PC-9 (cell line): ENCODE data around the gene AKAP7.
"Not testable (repeated sequence)": the region's sequence is repeated elsewhere in the genome, so short reads cannot be mapped to it uniquely, and the experiment has no call there.

Experiments used
- EZH2 ChIP-seq: fragments of 200-600 bp; sonication (generic); IDR thresholded peaks from 2 replicates; pipeline ENCODE4 v1.8.0; 2017; ENCODE audit warnings: antibody characterized with exemption, low read depth
- TF ChIP-seq, protein P1 (sequence below): fragments of 200-600 bp; sonication (generic); conservative IDR thresholded peaks from 2 replicates; pipeline ENCODE4 v1.6.1; 2017; ENCODE audit warnings: mixed run types, antibody characterized with exemption, mild to moderate bottlenecking, moderate library complexity

DNA sequence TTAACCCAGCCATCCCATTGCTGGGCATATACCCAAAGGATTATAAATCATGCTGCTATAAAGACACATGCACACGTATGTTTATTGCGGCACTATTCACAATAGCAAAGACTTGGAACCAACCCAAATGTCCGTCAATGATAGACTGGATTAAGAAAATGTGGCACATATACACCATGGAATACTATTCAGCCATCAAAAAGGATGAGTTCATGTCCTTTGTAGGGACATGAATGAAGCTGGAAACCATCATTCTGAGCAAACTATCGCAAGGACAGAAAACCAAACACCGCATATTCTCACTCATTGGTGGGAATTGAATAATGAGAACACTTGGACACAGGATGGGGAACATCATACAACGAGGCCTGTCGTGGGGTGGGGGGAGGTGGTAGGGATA is 43.3 kb upstream of the AKAP7 start:
- TF ChIP-seq, protein P1, sequence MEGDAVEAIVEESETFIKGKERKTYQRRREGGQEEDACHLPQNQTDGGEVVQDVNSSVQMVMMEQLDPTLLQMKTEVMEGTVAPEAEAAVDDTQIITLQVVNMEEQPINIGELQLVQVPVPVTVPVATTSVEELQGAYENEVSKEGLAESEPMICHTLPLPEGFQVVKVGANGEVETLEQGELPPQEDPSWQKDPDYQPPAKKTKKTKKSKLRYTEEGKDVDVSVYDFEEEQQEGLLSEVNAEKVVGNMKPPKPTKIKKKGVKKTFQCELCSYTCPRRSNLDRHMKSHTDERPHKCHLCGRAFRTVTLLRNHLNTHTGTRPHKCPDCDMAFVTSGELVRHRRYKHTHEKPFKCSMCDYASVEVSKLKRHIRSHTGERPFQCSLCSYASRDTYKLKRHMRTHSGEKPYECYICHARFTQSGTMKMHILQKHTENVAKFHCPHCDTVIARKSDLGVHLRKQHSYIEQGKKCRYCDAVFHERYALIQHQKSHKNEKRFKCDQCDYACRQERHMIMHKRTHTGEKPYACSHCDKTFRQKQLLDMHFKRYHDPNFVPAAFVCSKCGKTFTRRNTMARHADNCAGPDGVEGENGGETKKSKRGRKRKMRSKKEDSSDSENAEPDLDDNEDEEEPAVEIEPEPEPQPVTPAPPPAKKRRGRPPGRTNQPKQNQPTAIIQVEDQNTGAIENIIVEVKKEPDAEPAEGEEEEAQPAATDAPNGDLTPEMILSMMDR = not testable (repeated sequence)
- not testable (repeated sequence) for TF ChIP-seq EZH2
